Neural crest cell (in vitro differentiated cells): ENCODE measurements around the gene ATOX1. TPM values are rescaled to one million over a fixed set of nuclear protein-coding genes. Genes with fewer than 3 reads are reported as not detected.

ENCODE experiments used
- total RNA-seq: library from RNA; stranded (reverse); gene quantifications from 2 replicates; pipeline ENCODE4 v1.2.1, GENCODE V29; 2021

ATOX1 gene
- total RNA-seq, 1 donor from 2014 or later, result 84.6 TPM

Other genes starting within 250 kb of the ATOX1 start
- gene FAT2, start 167.3 kb downstream of the ATOX1 start, total RNA-seq, result not detected in 2 replicates
- gene SPARC, start 71.7 kb downstream of the ATOX1 start, total RNA-seq, result 422 and 435 TPM in 2 replicates
- gene G3BP1, start 13.3 kb upstream of the ATOX1 start, total RNA-seq, result 309 and 317 TPM in 2 replicates
- gene GLRA1, start 166.2 kb upstream of the ATOX1 start, total RNA-seq, result 0.21 and 0.23 TPM in 2 replicates